Islet of Langerhans (tissue), 1 donor: ENCODE measurements around the gene TRIL.

Experiments
- FAIRE-seq: peaks from one replicate; lab custom pipeline; 2011; peaks lifted over from hg19 to GRCh38; lab: Jason Lieb, UNC

TRIL gene

DNA sequence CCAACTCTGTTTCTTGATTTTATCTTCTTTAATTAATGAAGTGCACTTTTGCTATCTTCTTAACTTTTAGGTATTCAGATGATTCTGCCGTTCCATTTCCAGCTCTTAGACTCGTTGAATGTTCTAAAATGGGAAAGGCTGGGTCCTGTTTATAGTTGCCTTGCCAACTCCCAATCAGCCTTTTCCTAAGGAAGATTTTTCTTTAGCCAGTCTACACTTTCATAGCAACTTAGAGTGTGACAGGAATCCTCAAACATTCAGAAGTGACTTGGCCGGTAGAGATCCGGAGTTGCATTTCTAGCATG is 23.0 kb upstream of the TRIL start:
- no peak for FAIRE-seq

GRCh38 chr7:28980451-28981160 is 22.5 kb upstream of the TRIL start:
- no peak for FAIRE-seq

- no peak for FAIRE-seq
Measured at GRCh38 chr7:28979776-28980175, 21.6 kb upstream of the TRIL start.

- FAIRE-seq, result no peak
Measured at GRCh38 chr7:28977881-28978280, 19.8 kb upstream of the TRIL start.

GRCh38 chr7:28976022-28976421 is 17.9 kb upstream of the TRIL start:
- FAIRE-seq, result no peak

- no peak for FAIRE-seq
Measured at GRCh38 chr7:28973591-28973990, 15.5 kb upstream of the TRIL start.

DNA sequence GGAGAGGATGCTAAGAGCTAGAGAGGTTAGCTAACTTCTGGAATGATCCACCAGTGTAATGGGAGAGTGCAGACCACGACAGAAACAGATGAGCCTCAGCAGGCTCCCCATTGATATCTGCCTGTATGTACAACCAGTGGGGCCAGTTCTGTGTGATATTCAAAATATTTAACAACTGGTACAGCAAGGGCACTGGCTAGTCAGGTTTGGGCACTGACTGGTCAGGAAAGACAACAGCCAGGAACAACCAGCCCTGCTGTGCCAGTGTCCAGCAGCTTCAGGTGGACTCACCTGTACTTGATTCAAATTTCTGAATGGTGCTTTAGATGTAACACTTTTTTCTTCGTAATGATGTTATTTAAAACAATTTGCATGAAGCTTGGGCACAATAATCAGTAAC is 5.9 kb upstream of the TRIL start:
- no peak for FAIRE-seq

- FAIRE-seq, result no peak
Measured at GRCh38 chr7:28961972-28962371, 3.8 kb upstream of the TRIL start.

- no peak for FAIRE-seq
Measured at GRCh38 chr7:28960071-28960840, 2.1 kb upstream of the TRIL start.

DNA sequence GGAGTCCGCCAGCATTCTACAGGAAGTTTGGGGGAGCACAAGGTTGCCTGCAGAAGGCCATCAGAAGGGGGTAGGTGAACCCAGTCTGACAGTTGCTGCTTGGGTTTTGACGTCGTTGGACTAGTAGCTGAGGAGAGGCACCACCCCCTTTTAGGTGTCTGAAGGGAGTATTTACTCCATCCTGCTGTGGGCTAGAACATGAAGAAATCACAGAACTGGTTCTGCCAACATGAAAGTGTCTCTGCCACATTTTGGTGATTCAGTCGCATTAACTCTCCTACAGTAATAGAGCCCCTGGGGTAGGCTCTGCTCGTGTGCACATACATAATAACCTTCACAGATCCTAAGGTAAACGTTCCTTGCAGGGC is 834 bp upstream of the TRIL start:
- no peak for FAIRE-seq

DNA sequence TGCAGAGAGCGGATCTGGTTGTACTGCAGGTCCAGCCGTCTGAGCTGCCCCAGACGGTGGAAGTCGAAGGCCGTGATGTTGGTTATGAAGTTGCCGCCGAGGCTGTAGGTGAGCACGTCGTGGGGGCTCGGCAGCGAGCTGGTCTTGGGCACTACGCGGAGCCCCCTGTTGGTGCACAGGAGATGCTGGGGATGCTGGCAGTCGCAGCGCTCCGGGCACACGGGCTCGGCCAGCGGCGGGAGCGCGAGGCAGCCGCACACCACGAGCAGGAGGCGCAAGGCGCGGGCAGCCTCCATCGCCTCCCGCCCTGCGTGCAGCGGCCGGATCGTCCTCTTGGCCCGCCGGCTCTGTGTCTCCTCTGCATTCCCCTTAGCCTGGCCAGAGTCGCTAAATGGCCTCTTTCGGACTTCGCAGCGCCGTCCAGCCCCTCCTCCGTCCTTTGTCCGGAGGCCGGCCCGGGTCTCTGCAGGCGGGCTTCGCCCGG is 337 bp downstream of the TRIL start:
- FAIRE-seq, result no peak

DNA sequence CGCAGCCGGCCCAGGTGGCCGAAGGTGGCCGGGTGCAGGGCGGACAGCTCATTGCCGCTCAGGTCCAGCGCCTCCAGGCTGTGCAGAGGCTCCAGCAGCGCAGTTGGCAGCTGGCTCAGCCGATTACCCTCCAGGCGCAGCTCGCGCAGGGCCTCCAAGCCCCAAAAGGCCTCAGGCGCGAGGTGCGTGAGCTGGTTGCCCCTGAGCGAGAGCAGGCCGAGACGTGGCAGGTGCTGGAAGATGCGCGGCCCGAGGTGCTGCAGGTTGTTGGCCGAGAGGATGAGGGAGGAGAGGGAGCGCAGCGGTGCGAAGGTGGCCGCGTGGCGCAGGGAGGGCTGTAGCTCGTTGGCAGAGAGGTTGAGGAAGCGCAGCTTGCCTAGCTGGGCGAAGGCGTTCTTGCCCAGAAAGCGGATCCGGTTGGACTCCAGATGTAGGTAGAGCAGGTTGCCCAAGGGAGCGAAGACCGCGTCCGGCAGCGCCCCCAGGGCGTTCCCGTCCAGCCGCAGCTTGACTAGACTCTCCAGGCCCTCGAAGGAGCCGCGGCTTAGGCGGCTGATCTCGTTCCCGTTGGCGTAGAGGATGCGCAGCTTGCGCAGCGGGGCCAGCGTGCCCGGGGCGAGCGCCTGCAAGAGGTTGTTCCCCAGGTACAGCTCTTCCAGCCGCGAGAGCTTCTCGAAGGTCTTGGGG is 923 bp downstream of the TRIL start:
- no peak for FAIRE-seq

- FAIRE-seq, result no peak
Measured at GRCh38 chr7:28956608-28957063, 1.5 kb downstream of the TRIL start.

DNA sequence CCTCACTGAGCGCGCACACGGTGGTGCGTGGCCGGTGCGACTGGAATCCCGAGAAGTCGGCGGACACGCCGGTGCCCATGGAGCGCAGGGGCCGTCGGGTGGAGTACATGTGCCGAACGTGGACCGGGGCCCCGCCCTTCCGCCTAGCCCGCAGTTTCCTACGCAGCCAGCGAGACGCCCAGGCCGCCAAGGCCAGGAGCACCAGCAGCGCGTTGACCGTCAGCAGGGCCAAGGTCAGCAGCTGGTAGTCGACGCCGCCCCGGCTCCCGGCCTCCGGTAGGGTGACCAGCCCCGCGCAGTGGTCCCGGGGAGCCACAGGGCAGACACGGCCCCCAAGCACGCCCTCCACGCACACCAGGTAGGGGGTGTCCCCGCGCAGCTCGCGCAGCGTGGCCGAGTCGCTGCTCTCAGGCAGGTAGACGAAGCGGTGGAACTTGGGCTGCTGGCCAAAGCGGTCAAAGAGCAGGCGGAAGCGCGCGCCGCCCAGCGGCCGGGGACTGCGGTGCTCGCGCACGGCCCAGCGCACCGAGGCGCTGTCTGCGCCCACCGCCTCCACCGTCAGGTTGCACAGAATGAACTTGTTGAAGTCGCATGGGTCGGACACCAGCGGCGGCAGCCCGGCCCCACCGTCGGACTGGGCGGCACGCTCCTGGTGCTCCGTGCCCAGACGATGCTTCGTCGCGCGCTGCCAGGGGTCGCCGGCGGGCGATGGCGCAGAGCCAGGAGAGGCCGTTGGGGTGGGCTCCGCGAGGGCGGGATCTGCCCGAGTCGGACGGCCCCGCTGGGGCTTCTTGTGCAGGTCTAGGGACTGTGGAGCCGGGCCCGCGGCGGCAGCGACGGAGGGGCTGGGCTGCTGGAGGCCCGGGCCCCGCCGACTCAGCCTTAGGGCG is 2.2 kb downstream of the TRIL start:
- FAIRE-seq, result no peak

DNA sequence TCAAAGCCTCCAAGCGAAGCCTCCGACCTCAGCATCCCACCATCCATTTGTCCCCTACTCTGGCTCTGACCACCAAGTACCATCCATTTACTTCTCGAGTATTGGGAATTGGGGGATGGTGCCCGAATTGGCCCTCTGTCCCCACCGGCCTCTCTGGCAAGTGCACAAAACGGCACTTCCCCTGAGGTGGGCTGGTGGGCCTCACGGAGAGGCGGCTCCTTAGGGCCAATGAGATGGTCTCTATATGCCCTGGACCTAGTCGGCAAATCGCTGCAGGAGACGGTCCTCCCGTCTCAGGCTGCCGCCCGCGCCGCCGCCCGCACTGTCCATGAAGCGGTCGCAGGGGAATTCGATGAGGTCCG is 2.8 kb downstream of the TRIL start:
- no peak for FAIRE-seq

DNA sequence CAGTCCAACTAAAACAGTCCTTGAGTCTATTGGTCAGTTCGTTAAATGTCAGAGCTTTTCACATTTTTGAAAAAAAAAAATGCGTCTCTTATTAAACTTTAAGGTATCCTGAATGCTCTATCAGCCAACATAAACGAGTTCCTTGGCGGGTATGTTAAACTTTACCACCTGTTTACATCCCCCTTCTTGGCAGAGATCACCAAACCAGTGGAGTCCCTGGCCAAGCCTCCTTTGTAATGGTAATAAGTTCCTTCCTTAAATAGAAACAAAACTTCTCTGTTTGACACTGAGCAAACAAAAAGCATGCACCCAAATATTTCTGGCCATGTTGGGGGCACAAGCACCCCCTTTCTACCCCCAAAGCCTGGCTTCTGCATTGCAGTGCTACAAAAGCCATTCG is 3.2 kb downstream of the TRIL start:
- no peak for FAIRE-seq

DNA sequence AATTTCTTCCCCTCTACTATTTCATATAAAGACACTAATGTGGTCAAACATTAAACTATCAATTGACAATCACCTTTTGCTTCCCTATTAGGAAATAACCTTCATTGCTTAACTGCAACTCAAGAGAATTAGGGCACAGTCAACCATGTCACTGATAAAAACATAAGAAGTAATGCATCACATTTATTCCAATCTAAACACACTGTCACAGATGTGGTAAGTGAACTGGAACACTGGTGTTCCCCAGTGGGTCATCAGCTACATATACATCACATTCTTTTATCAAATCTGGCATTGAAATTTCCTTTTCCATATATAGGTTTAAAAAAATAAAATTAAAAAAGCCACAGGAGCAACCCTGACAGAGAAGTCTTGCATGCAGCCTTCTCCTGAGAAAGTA is 3.7 kb downstream of the TRIL start:
- no peak for FAIRE-seq

DNA sequence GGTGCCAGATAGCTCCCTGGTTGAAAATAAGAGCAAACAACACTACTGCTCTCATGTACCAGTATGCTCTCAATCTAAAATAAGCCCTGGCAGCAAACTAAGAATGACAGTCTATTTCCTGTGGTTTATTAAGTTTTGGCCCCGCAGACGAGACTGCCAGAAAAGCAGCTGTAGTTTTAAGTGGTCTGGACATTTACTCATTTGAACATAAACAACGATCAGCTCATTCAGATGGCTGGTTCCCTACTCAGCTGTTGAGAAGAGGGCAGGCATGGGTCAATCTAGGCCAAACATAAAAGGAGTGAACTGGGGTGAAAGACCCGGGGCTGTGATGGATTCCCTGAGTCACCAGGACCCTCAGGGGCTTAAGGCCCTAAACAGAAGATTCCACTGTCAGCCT is 4.5 kb downstream of the TRIL start:
- FAIRE-seq, result no peak

- FAIRE-seq, result no peak
Measured at GRCh38 chr7:28942168-28942567, 16.0 kb downstream of the TRIL start.

DNA sequence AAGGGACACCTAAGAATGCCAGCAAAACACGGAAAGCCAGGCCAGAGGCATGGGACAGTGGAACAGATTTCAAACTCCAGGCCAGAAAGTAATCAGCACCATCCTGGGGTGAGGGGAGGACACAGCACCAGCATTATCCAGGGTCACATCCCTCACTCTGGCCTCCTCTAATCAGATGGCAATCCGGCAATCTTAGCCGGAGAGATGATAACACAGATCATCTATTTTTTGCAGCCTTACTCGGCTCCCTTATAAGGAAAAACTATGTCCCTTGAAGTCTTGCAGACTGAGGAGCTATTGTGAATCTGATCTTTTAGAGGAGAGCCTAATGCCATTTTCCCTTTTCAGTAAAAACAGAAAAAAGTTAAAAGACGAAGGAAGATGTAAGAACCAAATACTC is 16.5 kb downstream of the TRIL start:
- FAIRE-seq, result no peak

GRCh38 chr7:28940741-28941384 is 17.3 kb downstream of the TRIL start:
- FAIRE-seq, result no peak
